CD4-positive, alpha-beta memory T cell (primary cell): ENCODE data around the gene VENTX. TPM values are rescaled to one million over a fixed set of nuclear protein-coding genes. Genes with fewer than 3 reads are reported as not detected.
A peak's percentile ranks its signal among the peaks of the same experiment; 100 is the strongest.

ENCODE experiments used
- CTCF ChIA-PET: fragments of 350-600 bp; sonication (Branson Sonifier 250); formaldehyde crosslinking; loops from one replicate; lab custom pipeline; 2021; ENCODE audit warnings: inconsistent platforms; ENCODE audit not compliant: partially characterized antibody; lab: Charles Lee
- POLR2A ChIA-PET: fragments of 350-600 bp; sonication (Branson Sonifier 250); formaldehyde crosslinking; loops from one replicate; lab custom pipeline; 2021; ENCODE audit not compliant: partially characterized antibody; lab: Charles Lee
- DNase-seq, 5 donors: peaks; one replicate each; pipeline versions ENCODE4 v3.0.0 to v3.0.0-alpha.2; 2020 to 2022; ENCODE audit warnings: mixed read lengths in 1 of 5
- H3K27ac ChIP-seq: one replicate; pipeline ENCODE4 v1.7.0; 2013; ENCODE audit warnings: low read depth, low read length
- H3K27me3 ChIP-seq: 2 replicates; pipeline ENCODE4 v1.7.0; 2013; ENCODE audit warnings: mild to moderate bottlenecking, low read length, moderate library complexity; ENCODE audit not compliant: insufficient read depth
- H3K36me3 ChIP-seq: 2 replicates; pipeline ENCODE4 v1.7.0; 2013; ENCODE audit warnings: mild to moderate bottlenecking, low read length, moderate library complexity; ENCODE audit not compliant: insufficient read depth
- H3K4me1 ChIP-seq: 2 replicates; pipeline ENCODE4 v1.7.0; 2013; ENCODE audit warnings: mild to moderate bottlenecking, low read length, moderate library complexity; ENCODE audit not compliant: insufficient read depth
- H3K4me3 ChIP-seq, 2 donors: one replicate each; pipeline ENCODE4 v1.7.0; 2013; ENCODE audit warnings: low read length in 2 of 2, mild to moderate bottlenecking in 1 of 2
- H3K9me3 ChIP-seq, 2 donors: one replicate each; pipeline ENCODE4 v1.7.0; 2013; ENCODE audit warnings: low read length in 2 of 2, control low read depth in 1 of 2; ENCODE audit not compliant: control insufficient read depth in 1 of 2
- H3K27ac Mint-ChIP-seq, 7 donors: one replicate each; pipeline ENCODE4 v1.8.0; 2020 to 2021; ENCODE audit warnings: mixed read lengths in 7 of 7, mild to moderate bottlenecking in 6 of 7, inconsistent platforms in 3 of 7, moderate library complexity in 3 of 7
- H3K27me3 Mint-ChIP-seq, 2 donors: one replicate each; pipeline ENCODE4 v1.8.0; 2020 to 2021; ENCODE audit warnings: mixed read lengths in 2 of 2
- H3K36me3 Mint-ChIP-seq, 2 donors: one replicate each; pipeline ENCODE4 v1.8.0; 2020 to 2021; ENCODE audit warnings: mixed read lengths in 2 of 2, inconsistent platforms in 1 of 2, mild to moderate bottlenecking in 1 of 2
- H3K4me1 Mint-ChIP-seq, 4 donors: one replicate each; pipeline ENCODE4 v1.8.0; 2020 to 2021; ENCODE audit warnings: mixed read lengths in 4 of 4, mild to moderate bottlenecking in 1 of 4
- H3K4me3 Mint-ChIP-seq, 8 donors: one replicate each; pipeline ENCODE4 v1.8.0; 2020 to 2021; ENCODE audit warnings: mixed read lengths in 8 of 8, mild to moderate bottlenecking in 7 of 8, moderate library complexity in 6 of 8, inconsistent platforms in 3 of 8
- H3K9me3 Mint-ChIP-seq, 8 donors: one replicate each; pipeline ENCODE4 v1.8.0; 2020 to 2021; ENCODE audit warnings: mixed read lengths in 8 of 8, mild to moderate bottlenecking in 5 of 8, inconsistent platforms in 3 of 8, moderate library complexity in 1 of 8
- intact Hi-C: fragments of 100-400 bp; cut with micrococcal nuclease; formaldehyde crosslinking; loops from one replicate; pipeline ENCODE4 v1.15.1; 2023
- polyA plus RNA-seq, 2 donors: library from polyadenylated mRNA; unstranded; fragments of 300-500 nt; fragmentation: Illumina TruSeq; gene quantifications; one replicate each; pipeline ENCODE4 v1.2.3, GENCODE V29; 2021
- total RNA-seq, 2 experiments: library from RNA; stranded (reverse); gene quantifications; one replicate each; pipeline ENCODE4 v1.2.3, GENCODE V29; 2021

Gene VENTX
- total and polyA plus RNA-seq, 4 experiments from 2014 or later, result not detected

DNA sequence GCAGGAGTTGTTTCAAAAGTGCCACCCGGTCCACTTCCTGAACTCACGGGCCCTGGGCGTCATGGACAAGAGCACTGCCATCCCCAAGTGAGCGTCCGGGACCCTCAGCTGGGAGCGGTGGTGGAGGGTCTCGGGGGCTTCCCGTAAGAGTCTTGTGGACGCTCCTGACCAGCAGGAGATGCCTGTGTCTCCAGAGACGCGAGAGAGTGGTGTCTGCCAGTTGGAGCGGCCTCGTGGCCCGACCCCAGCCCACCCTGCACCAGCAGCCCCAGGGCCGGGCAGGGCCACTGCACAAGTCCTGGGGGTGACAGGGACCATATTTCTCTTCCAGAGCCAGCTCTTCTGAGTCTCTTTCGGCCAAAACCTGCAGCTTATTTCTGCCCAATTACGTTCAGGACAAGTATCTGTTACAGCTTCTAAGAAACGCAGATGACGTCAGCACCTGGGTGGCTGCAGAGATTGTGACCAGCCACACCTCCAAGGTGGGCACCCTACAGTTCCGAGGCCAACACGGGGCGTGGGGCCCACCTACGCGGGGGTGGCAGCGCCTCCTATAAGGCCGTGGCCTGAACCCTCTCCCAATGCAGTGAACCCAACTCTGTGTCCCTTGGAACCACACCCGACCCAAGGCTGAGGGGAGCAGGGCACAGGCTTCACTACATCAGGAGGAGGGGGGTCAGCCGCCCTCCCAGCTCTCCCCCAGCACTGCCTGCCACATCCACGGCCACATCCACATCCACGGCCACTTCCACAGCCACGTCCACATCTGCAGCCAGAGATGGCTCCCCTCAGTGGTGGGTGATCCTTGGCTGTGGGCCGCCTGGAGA, 23.8 kb upstream of the VENTX start:
- Mint-ChIP-seq H3K9me3 (no peaks in the 10 kb centered on the region), H3K4me1 (peaks cover 0 to 4% (median 1%) of the 10 kb centered on the region in 4 donors), H3K36me3 (no peaks in the 10 kb centered on the region), H3K4me3 (no peak overlapping the region), H3K27me3 (peaks cover 3 to 7% of the 10 kb centered on the region in 2 donors), H3K27ac (no peak overlapping the region)
- peak in 1 of 5 donors; percentile 9 for DNase-seq
- H3K4me1 ChIP-seq, result no peaks in the 10 kb centered on the region
- POLR2A ChIA-PET, result no interaction called here
- no peak overlapping the region for H3K4me3 ChIP-seq
- H3K27ac ChIP-seq, result no peak overlapping the region
- intact Hi-C loops, result no loop called here
- CTCF ChIA-PET, result no interaction called here
- H3K27me3 ChIP-seq, result no peaks in the 10 kb centered on the region
- H3K9me3 ChIP-seq, result no peaks in the 10 kb centered on the region
- no peaks in the 10 kb centered on the region for H3K36me3 ChIP-seq

DNA sequence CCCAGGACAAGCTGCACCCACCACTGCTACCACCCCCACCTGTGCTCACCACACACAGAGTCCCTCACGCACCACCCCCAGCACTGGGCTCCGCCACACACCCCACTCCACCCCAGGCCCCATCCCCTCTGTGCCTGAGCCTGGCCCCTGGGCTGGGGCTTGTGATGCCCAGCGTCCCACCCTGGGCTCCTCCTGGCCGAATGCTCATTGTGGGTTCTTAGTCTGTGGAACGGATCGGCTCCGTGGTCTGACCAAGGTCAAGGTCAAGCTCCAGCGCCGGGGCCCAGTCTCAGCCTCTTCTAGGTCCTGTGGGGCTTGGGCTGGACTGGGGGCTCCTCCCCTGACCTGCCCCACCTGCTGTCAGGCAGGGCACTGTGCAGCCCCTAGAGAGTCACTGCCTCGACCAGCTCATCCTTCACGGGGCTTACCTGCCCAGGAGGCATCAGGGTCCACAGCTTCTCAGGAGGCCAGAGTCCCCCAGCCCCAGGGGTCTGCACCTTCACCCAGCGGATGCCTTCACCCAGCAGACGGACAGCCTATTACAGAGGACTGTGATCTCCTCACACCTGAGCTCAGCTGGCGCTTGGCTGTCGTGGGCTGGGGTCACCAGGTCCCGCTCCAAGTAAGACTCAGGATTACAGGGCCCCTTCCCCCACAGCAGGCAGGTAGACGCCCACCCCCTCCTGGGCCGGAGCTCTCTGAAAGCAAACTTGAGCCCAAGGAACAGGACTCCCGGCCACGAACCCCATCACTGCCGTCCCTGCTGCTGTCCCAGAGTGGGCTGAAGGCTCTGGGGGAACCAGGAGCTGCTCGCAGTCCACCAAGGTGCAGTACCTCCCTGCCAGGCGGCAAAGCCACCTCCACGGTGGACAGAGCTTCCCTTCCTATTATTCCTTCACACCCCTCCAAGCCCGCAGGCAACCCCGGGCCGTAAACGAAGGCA, 22.9 kb upstream of the VENTX start:
- no peak overlapping the region for H3K4me3 Mint-ChIP-seq
- H3K27ac Mint-ChIP-seq, result no peak overlapping the region
- Histone ChIP-seq H3K4me3 (no peak overlapping the region), H3K4me1 (no peaks in the 10 kb centered on the region), H3K9me3 (no peaks in the 10 kb centered on the region), H3K27ac (no peak overlapping the region), H3K27me3 (no peaks in the 10 kb centered on the region), H3K36me3 (no peaks in the 10 kb centered on the region)
- ChIA-PET CTCF (no interaction called here), POLR2A (no interaction called here)
- H3K4me1 Mint-ChIP-seq, result peaks cover 0 to 4% (median 1%) of the 10 kb centered on the region in 4 donors
- H3K36me3 Mint-ChIP-seq, result no peaks in the 10 kb centered on the region
- intact Hi-C loops, result no loop called here
- H3K27me3 Mint-ChIP-seq, result peaks cover 3 to 9% of the 10 kb centered on the region in 2 donors
- peak in 1 of 5 donors; percentile 15 for DNase-seq
- H3K9me3 Mint-ChIP-seq, result no peaks in the 10 kb centered on the region

DNA sequence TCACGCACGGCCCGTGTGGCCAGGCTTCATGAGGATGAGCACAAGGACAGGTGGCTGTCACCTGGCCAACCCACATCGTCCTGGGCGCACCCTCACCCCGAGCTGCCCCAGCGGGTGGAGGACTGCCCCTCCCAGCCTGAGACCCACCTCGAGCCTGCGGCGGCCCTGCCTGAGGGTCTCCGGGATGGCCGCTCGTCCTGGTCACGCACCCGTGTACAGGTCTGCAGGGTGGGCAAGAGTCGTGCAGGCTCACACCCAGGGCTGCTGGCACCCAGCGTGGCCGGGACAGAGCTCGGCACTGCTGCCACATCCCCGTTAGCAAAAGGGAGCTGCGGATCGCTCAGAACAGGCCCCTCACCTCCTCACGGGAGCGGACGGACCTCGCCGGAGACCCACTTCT, 22.1 kb upstream of the VENTX start:
- Histone ChIP-seq H3K9me3 (no peaks in the 10 kb centered on the region), H3K4me3 (no peak overlapping the region), H3K27me3 (no peaks in the 10 kb centered on the region), H3K36me3 (no peaks in the 10 kb centered on the region), H3K27ac (no peak overlapping the region), H3K4me1 (no peaks in the 10 kb centered on the region)
- intact Hi-C loops, result no loop called here
- Mint-ChIP-seq H3K9me3 (no peaks in the 10 kb centered on the region), H3K4me1 (peaks cover 0 to under 1% (median under 1%) of the 10 kb centered on the region in 4 donors), H3K36me3 (no peaks in the 10 kb centered on the region), H3K4me3 (no peak overlapping the region), H3K27me3 (peaks cover 3 to 9% of the 10 kb centered on the region in 2 donors), H3K27ac (no peak overlapping the region)
- ChIA-PET POLR2A (no interaction called here), CTCF (no interaction called here)
- DNase-seq, result peak in 1 of 5 donors; percentile 18

- Mint-ChIP-seq H3K4me3 (no peak overlapping the region), H3K27me3 (peaks cover 3 to 11% of the 10 kb centered on the region in 2 donors), H3K36me3 (no peaks in the 10 kb centered on the region), H3K9me3 (no peaks in the 10 kb centered on the region), H3K4me1 (no peaks in the 10 kb centered on the region), H3K27ac (peak overlapping the region in 1 of 7 donors; percentile 48)
- Histone ChIP-seq H3K4me1 (no peaks in the 10 kb centered on the region), H3K27me3 (no peaks in the 10 kb centered on the region), H3K4me3 (no peak overlapping the region), H3K27ac (no peak overlapping the region), H3K36me3 (no peaks in the 10 kb centered on the region), H3K9me3 (no peaks in the 10 kb centered on the region)
- intact Hi-C loops, result no loop called here
- POLR2A ChIA-PET, result no interaction called here
- no peak for DNase-seq
- CTCF ChIA-PET, result no interaction called here
These were observed 20.9 kb upstream of the VENTX start for GRCh38 chr10:133216776-133217175.

DNA sequence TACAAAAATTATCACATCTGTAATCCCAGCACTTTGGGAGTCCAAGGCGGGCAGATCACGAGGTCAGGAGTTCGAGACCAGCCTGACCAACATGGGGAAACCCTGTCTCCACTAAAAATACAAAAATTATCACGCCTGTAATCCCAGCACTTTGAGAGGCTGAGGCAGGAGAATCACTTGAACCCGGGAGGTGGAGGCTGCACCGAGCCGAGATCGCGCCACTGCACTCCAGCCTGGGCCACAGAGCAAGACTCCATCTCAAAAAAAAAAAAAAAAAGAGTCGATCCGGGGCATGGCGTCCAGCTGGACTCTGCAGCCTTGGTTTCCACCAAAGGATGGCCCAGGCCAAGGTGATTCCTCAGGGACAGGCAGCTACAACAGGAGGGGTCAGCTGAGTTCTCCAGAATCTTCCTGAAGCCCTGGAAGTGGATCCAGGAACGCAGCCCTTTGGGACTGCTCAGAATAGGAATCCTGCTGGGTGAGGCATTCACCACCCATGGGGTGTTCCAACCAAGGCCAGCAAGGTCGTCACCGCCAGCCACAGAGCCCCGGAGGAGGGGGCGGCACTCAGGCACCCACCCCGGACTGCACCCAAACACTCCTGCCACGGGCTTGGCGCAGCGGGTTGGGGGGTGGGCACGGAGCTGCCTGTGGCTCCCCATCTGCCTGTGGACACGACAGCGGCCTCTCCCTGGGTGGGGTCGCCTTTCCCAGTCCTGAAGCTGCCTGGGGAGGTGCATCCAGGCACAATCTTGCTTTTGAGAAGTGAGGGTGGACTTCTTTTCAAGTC, 19.7 kb upstream of the VENTX start:
- H3K9me3 ChIP-seq, result no peaks in the 10 kb centered on the region
- H3K36me3 Mint-ChIP-seq, result no peaks in the 10 kb centered on the region
- no peaks in the 10 kb centered on the region for H3K36me3 ChIP-seq
- ChIA-PET CTCF (no interaction called here), POLR2A (no interaction called here)
- no peaks in the 10 kb centered on the region for H3K27me3 ChIP-seq
- H3K27ac ChIP-seq, result no peak overlapping the region
- H3K27me3 Mint-ChIP-seq, result peaks cover 3 to 11% of the 10 kb centered on the region in 2 donors
- H3K27ac Mint-ChIP-seq, result no peak overlapping the region
- no peaks in the 10 kb centered on the region for H3K4me1 ChIP-seq
- no peak for DNase-seq
- intact Hi-C loops, result no loop called here
- H3K4me3 Mint-ChIP-seq, result no peak overlapping the region
- H3K4me3 ChIP-seq, result no peak overlapping the region
- H3K4me1 Mint-ChIP-seq, result no peaks in the 10 kb centered on the region
- H3K9me3 Mint-ChIP-seq, result no peaks in the 10 kb centered on the region

DNA sequence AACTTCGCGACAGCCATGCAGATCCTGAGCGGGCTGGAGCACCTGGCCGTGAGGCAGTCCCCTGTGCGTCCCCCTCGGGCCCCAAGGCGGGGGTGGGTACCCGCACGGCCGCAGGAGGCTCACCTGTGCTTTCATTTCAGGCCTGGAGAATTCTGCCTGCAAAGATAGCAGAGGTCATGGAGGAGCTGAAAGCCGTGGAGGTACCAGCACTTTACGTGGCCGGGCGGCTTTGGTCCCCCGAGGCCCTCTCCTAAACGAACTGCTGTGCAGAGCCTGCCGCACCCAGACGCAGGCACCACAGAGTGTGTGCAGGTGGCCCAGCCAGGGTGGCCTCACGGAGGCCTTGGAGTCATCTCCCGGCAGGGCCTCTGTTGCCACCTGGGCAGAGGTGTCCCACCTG, 18.8 kb upstream of the VENTX start:
- intact Hi-C loops, result no loop called here
- H3K9me3 Mint-ChIP-seq, result no peaks in the 10 kb centered on the region
- H3K36me3 Mint-ChIP-seq, result no peaks in the 10 kb centered on the region
- DNase-seq, result no peak
- Histone ChIP-seq H3K27ac (no peak overlapping the region), H3K9me3 (no peaks in the 10 kb centered on the region), H3K27me3 (no peaks in the 10 kb centered on the region), H3K4me3 (no peak overlapping the region), H3K36me3 (no peaks in the 10 kb centered on the region), H3K4me1 (no peaks in the 10 kb centered on the region)
- ChIA-PET CTCF (no interaction called here), POLR2A (no interaction called here)
- H3K27ac Mint-ChIP-seq, result no peak overlapping the region
- H3K4me1 Mint-ChIP-seq, result no peaks in the 10 kb centered on the region
- H3K27me3 Mint-ChIP-seq, result peaks cover 3 to 12% of the 10 kb centered on the region in 2 donors
- H3K4me3 Mint-ChIP-seq, result no peak overlapping the region

DNA sequence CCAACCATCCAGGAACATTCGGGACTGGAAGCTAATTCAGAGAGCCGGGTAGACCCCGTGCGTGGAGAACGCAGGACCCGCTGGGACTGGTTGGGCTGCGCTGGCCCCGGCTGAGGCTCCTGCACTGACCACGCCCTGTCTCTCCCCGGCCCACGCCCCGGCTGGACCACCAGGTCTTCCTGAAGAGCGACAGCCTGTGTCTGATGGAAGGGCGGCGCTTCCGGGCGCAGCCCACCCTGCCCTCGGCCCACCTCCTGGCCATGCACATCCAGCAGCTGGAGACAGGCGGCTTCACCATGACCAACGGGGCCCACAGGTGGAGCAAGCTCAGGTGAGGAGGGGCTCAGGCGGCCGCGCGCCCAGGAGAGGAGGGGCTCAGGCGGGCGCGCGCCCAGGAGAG, 17.9 kb upstream of the VENTX start:
- Histone ChIP-seq H3K4me3 (no peak overlapping the region), H3K4me1 (no peaks in the 10 kb centered on the region), H3K9me3 (no peaks in the 10 kb centered on the region), H3K27ac (no peak overlapping the region), H3K27me3 (no peaks in the 10 kb centered on the region), H3K36me3 (no peaks in the 10 kb centered on the region)
- H3K4me3 Mint-ChIP-seq, result no peak overlapping the region
- no peak overlapping the region for H3K27ac Mint-ChIP-seq
- no peaks in the 10 kb centered on the region for H3K4me1 Mint-ChIP-seq
- no peaks in the 10 kb centered on the region for H3K9me3 Mint-ChIP-seq
- intact Hi-C loops, result no loop called here
- H3K36me3 Mint-ChIP-seq, result no peaks in the 10 kb centered on the region
- ChIA-PET POLR2A (no interaction called here), CTCF (no interaction called here)
- DNase-seq, result no peak
- H3K27me3 Mint-ChIP-seq, result peaks cover 3 to 12% of the 10 kb centered on the region in 2 donors
